Measurements from ENCODE around the gene HTRA3.

GRCh38 chr4:8267077-8267476 is 2.5 kb upstream of the HTRA3 start:
- TF ChIP-seq CTCF (conservative IDR thresholded peaks at IDR 0.05; ENCODE audit: low read depth, low read length) (peak; percentile 72), EZH2phosphoT487 (IDR thresholded peaks at IDR 0.05; ENCODE audit: borderline replicate concordance, low read length) (no peak)
